ENCODE data around the gene RNH1.

GRCh38 chr11:446891-447290 is 60.2 kb downstream of the RNH1 start:
- TF ChIP-seq, protein P1, sequence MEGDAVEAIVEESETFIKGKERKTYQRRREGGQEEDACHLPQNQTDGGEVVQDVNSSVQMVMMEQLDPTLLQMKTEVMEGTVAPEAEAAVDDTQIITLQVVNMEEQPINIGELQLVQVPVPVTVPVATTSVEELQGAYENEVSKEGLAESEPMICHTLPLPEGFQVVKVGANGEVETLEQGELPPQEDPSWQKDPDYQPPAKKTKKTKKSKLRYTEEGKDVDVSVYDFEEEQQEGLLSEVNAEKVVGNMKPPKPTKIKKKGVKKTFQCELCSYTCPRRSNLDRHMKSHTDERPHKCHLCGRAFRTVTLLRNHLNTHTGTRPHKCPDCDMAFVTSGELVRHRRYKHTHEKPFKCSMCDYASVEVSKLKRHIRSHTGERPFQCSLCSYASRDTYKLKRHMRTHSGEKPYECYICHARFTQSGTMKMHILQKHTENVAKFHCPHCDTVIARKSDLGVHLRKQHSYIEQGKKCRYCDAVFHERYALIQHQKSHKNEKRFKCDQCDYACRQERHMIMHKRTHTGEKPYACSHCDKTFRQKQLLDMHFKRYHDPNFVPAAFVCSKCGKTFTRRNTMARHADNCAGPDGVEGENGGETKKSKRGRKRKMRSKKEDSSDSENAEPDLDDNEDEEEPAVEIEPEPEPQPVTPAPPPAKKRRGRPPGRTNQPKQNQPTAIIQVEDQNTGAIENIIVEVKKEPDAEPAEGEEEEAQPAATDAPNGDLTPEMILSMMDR (IDR thresholded peaks at IDR 0.05; ENCODE audit: low read length): no peak
- TF ChIP-seq EZH2phosphoT487 (IDR thresholded peaks at IDR 0.05; ENCODE audit: low read length): no peak
